H9 (cell line): Measurements from ENCODE around the gene RDM1. TPM values are rescaled to one million over a fixed set of nuclear protein-coding genes. Genes with fewer than 3 reads are reported as not detected.

ENCODE experiments used
- DNase-seq: peaks from one replicate; pipeline ENCODE4 v3.0.0-alpha.2; 2017
- H2AFZ ChIP-seq: one replicate; pipeline ENCODE4 v1.6.1; 2013; ENCODE audit warnings: mild to moderate bottlenecking, low read length, control low read depth, moderate library complexity
- H2AK5ac ChIP-seq: 2 replicates; pipeline ENCODE4 v1.6.1; 2013; ENCODE audit warnings: low read length, control low read depth, mixed read lengths; ENCODE audit not compliant: insufficient read length
- H2BK120ac ChIP-seq: one replicate; pipeline ENCODE4 v1.6.1; 2013; ENCODE audit warnings: low read depth, mild to moderate bottlenecking, low read length, control low read depth, inconsistent platforms; ENCODE audit not compliant: poor library complexity, severe bottlenecking
- H2BK12ac ChIP-seq: 2 replicates; pipeline ENCODE4 v1.6.1; 2013; ENCODE audit warnings: low read length, control low read depth, mixed read lengths, low read depth; ENCODE audit not compliant: insufficient read length
- H2BK15ac ChIP-seq: 2 replicates; pipeline ENCODE4 v1.6.1; 2013; ENCODE audit warnings: low read depth, low read length, control low read depth
- H2BK20ac ChIP-seq: one replicate; pipeline ENCODE4 v1.6.1; 2013; ENCODE audit warnings: low read depth, mild to moderate bottlenecking, low read length, control low read depth, inconsistent platforms; ENCODE audit not compliant: poor library complexity, severe bottlenecking
- H2BK5ac ChIP-seq: 2 replicates; pipeline ENCODE4 v1.6.1; 2013; ENCODE audit warnings: low read length, control low read depth, mixed read lengths; ENCODE audit not compliant: insufficient read length
- H3K14ac ChIP-seq: 2 replicates; pipeline ENCODE4 v1.6.1; 2013; ENCODE audit warnings: low read length, control low read depth; ENCODE audit not compliant: insufficient read depth
- H3K18ac ChIP-seq: 2 replicates; pipeline ENCODE4 v1.6.1; 2013; ENCODE audit warnings: low read depth, mild to moderate bottlenecking, mixed read lengths, low read length, control low read depth; ENCODE audit not compliant: insufficient read length
- H3K23ac ChIP-seq: 2 replicates; pipeline ENCODE4 v1.6.1; 2013; ENCODE audit warnings: low read length, control low read depth, mixed read lengths, low read depth; ENCODE audit not compliant: insufficient read length
- H3K23me2 ChIP-seq: 2 replicates; pipeline ENCODE4 v1.6.1; 2013; ENCODE audit warnings: low read depth, mild to moderate bottlenecking, mixed read lengths, low read length, control low read depth; ENCODE audit not compliant: insufficient read length, poor library complexity, severe bottlenecking
- H3K27ac ChIP-seq: 2 replicates; pipeline ENCODE4 v1.5.1; 2013; ENCODE audit warnings: low read length, control low read depth, mixed read lengths, low read depth; ENCODE audit not compliant: insufficient read length
- H3K27me3 ChIP-seq: 2 replicates; pipeline ENCODE4 v1.6.1; 2013; ENCODE audit warnings: low read length, control low read depth, inconsistent platforms; ENCODE audit not compliant: insufficient read depth
- H3K4ac ChIP-seq: 2 replicates; pipeline ENCODE4 v1.6.1; 2013; ENCODE audit warnings: low read depth, mild to moderate bottlenecking, control low read depth, inconsistent platforms, low read length, moderate library complexity
- H3K4me1 ChIP-seq: 2 replicates; pipeline ENCODE4 v1.6.1; 2013; ENCODE audit warnings: low read length, control low read depth, inconsistent platforms; ENCODE audit not compliant: insufficient read depth
- H3K4me2 ChIP-seq: 2 replicates; pipeline ENCODE4 v1.6.1; 2013; ENCODE audit warnings: low read length, control low read depth, mixed read lengths; ENCODE audit not compliant: insufficient read length, insufficient read depth
- H3K56ac ChIP-seq: 2 replicates; pipeline ENCODE4 v1.6.1; 2013; ENCODE audit warnings: low read depth, mild to moderate bottlenecking, mixed read lengths, low read length, control low read depth; ENCODE audit not compliant: insufficient read length
- H3K79me1 ChIP-seq: 2 replicates; pipeline ENCODE4 v1.6.1; 2013; ENCODE audit warnings: low read depth, mild to moderate bottlenecking, moderate library complexity, low read length, control low read depth, inconsistent platforms; ENCODE audit not compliant: insufficient read depth, poor library complexity, severe bottlenecking
- H3K79me2 ChIP-seq: 2 replicates; pipeline ENCODE4 v1.6.1; 2013; ENCODE audit warnings: low read length, control low read depth, inconsistent platforms; ENCODE audit not compliant: insufficient read depth
- H3K9ac ChIP-seq: 2 replicates; pipeline ENCODE4 v1.6.1; 2013; ENCODE audit warnings: low read length, control low read depth, mixed read lengths; ENCODE audit not compliant: insufficient read length; ENCODE audit errors: extremely low read depth
- H3K9me3 ChIP-seq: one replicate; pipeline ENCODE4 v1.6.1; 2013; ENCODE audit warnings: low read depth, low read length, inconsistent platforms; ENCODE audit not compliant: control insufficient read depth
- H3T11ph ChIP-seq: one replicate; pipeline ENCODE4 v1.6.1; 2013; ENCODE audit warnings: mild to moderate bottlenecking, low read length, control low read depth, inconsistent platforms
- H4K20me1 ChIP-seq: one replicate; pipeline ENCODE4 v1.6.1; 2013; ENCODE audit not compliant: control insufficient read depth, insufficient read length, insufficient read depth
- H4K5ac ChIP-seq: 2 replicates; pipeline ENCODE4 v1.6.1; 2013; ENCODE audit warnings: low read depth, mild to moderate bottlenecking, mixed read lengths, low read length, control low read depth; ENCODE audit not compliant: insufficient read length
- H4K8ac ChIP-seq: replicated peaks from 2 replicates; pipeline ENCODE4 v1.6.1; 2013; ENCODE audit warnings: low read length, control low read depth, mixed read lengths, low read depth; ENCODE audit not compliant: insufficient read length
- H4K91ac ChIP-seq: 2 replicates; pipeline ENCODE4 v1.6.1; 2013; ENCODE audit warnings: low read depth, mild to moderate bottlenecking, moderate library complexity, mixed read lengths, low read length, control low read depth; ENCODE audit not compliant: insufficient read length
- H3K27ac Mint-ChIP-seq, 3 experiments: 2 replicates in 2 of 3; 3 replicates in 1 of 3; pipeline ENCODE4 v1.8.0; 2020 to 2021; ENCODE audit warnings: mixed read lengths in 3 of 3, mild to moderate bottlenecking in 1 of 3, moderate library complexity in 1 of 3
- H3K27me3 Mint-ChIP-seq: 2 replicates; pipeline ENCODE4 v1.8.0; 2021; ENCODE audit warnings: low read depth, mild to moderate bottlenecking, moderate library complexity, mixed read lengths
- H3K36me3 Mint-ChIP-seq, 3 experiments: 2 replicates in 2 of 3; 3 replicates in 1 of 3; pipeline ENCODE4 v1.8.0; 2020 to 2021; ENCODE audit warnings: low read depth in 3 of 3, mixed read lengths in 3 of 3; ENCODE audit not compliant: insufficient read depth in 1 of 3
- H3K4me1 Mint-ChIP-seq, 2 experiments: 2 replicates each; pipeline ENCODE4 v1.8.0; 2020; ENCODE audit warnings: mixed read lengths in 2 of 2
- H3K4me3 Mint-ChIP-seq, 2 experiments: 2 replicates in 1 of 2; 3 replicates in 1 of 2; pipeline ENCODE4 v1.8.0; 2020 to 2021; ENCODE audit warnings: mild to moderate bottlenecking in 2 of 2, mixed read lengths in 2 of 2, moderate library complexity in 1 of 2
- H3K9me3 Mint-ChIP-seq, 2 experiments: 2 replicates in 1 of 2; 3 replicates in 1 of 2; pipeline ENCODE4 v1.8.0; 2020; ENCODE audit warnings: mild to moderate bottlenecking in 2 of 2, mixed read lengths in 2 of 2, moderate library complexity in 1 of 2
- WGBS: extraction: QIAGEN DNeasy Blood & Tissue Kit; methylation state at CpG from one replicate; pipeline ENCODE4 v1.1.7; 2013; ENCODE audit warnings: missing lambda C conversion rate, low lambda C conversion rate, mixed read lengths; ENCODE audit not compliant: insufficient read length; ENCODE audit errors: extremely low coverage; 5-methylcytosine and 5-hydroxymethylcytosine counted together
- total RNA-seq: library from RNA; stranded (reverse); gene quantifications from 2 replicates; pipeline ENCODE4 v1.2.1, GENCODE V29; 2021
- TF ChIP-seq, protein P1 (sequence below): fragments of 200-600 bp; sonication (generic); conservative IDR thresholded peaks from 3 replicates; pipeline ENCODE4 v1.8.0; 2021; ENCODE audit warnings: antibody characterized with exemption, mild to moderate bottlenecking

Gene RDM1
- total RNA-seq, 1 experiment from 2014 or later: 9.0 TPM

DNA sequence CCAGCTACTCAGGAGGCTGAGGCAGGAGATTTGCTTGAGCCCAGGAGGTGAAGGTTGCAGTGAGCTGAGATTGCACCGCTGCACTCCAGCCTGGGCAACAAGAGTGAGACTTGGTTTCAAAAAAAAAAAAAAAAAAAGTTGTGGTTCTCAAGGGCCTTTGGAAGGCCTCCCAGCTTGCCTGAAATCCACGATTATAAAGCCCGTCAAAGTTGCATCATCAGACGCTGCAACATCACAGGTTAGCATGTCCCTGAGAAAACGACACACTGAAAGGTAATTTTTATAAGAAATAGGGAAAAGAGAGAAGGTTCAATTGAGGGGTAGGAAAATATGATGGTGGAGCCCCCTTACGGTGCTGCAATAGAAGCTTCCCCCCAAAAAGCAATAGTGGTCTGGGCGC is 17.5 kb upstream of the RDM1 start:
- Mint-ChIP-seq H3K9me3 (no peaks in the 10 kb centered on the region), H3K27me3 (peaks cover 3% of the 10 kb centered on the region; the same call in 1 of the 2 replicates), H3K4me3 (no peak overlapping the region), H3K4me1 (peaks cover 2% of the 10 kb centered on the region in 2 experiments; a peak in 3 of 4 replicates), H3K36me3 (no peaks in the 10 kb centered on the region), H3K27ac (no peak overlapping the region; a peak in 1 of 7 replicates)
- no peak overlapping the region for H4K8ac ChIP-seq
- H3K9me3 ChIP-seq: no peaks in the 10 kb centered on the region
- no peaks in the 10 kb centered on the region for H4K20me1 ChIP-seq
- no peaks in the 10 kb centered on the region for H3K79me2 ChIP-seq
- no peaks in the 10 kb centered on the region for H3K79me1 ChIP-seq
- no peak overlapping the region for H3K4ac ChIP-seq
- H3K23me2 ChIP-seq: no peaks in the 10 kb centered on the region
- no peaks in the 10 kb centered on the region for H3K4me1 ChIP-seq
- H2BK20ac ChIP-seq: no peak overlapping the region
- no peaks in the 10 kb centered on the region for H3K27me3 ChIP-seq
- no peak overlapping the region for H2BK120ac ChIP-seq
- no peak overlapping the region for H3K27ac ChIP-seq
- H3K56ac ChIP-seq: no peak overlapping the region
- no peak overlapping the region for H2AK5ac ChIP-seq
- H3K4me2 ChIP-seq: no peak overlapping the region
- H2BK5ac ChIP-seq: no peak overlapping the region
- no CpG with 5 or more reads among the region's 7 CpGs for WGBS
- no peak for DNase-seq
- H3T11ph ChIP-seq: no peak overlapping the region
- no peak overlapping the region for H3K14ac ChIP-seq
- no peak overlapping the region for H2BK15ac ChIP-seq
- H2AFZ ChIP-seq: no peak overlapping the region
- no peak overlapping the region for H4K91ac ChIP-seq
- no peak overlapping the region for H2BK12ac ChIP-seq
- no peak overlapping the region for H3K9ac ChIP-seq
- H3K18ac ChIP-seq: no peak overlapping the region
- H4K5ac ChIP-seq: no peak overlapping the region
- no peak overlapping the region for H3K23ac ChIP-seq
- TF ChIP-seq, protein P1, sequence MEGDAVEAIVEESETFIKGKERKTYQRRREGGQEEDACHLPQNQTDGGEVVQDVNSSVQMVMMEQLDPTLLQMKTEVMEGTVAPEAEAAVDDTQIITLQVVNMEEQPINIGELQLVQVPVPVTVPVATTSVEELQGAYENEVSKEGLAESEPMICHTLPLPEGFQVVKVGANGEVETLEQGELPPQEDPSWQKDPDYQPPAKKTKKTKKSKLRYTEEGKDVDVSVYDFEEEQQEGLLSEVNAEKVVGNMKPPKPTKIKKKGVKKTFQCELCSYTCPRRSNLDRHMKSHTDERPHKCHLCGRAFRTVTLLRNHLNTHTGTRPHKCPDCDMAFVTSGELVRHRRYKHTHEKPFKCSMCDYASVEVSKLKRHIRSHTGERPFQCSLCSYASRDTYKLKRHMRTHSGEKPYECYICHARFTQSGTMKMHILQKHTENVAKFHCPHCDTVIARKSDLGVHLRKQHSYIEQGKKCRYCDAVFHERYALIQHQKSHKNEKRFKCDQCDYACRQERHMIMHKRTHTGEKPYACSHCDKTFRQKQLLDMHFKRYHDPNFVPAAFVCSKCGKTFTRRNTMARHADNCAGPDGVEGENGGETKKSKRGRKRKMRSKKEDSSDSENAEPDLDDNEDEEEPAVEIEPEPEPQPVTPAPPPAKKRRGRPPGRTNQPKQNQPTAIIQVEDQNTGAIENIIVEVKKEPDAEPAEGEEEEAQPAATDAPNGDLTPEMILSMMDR: no peak
